HG02610 (cell line): Measurements from ENCODE around the gene BCKDHA.
"Not testable (repeated sequence)": the region's sequence is repeated elsewhere in the genome, so short reads cannot be mapped to it uniquely, and the experiment has no call there.

Experiments
- ATAC-seq: cut with Tn5 transposase; IDR thresholded peaks from one replicate; pipeline ENCODE4 v1.9.1; 2021; ENCODE audit warnings: mild to moderate bottlenecking, moderate library complexity; ENCODE audit not compliant: unreplicated experiment

The BCKDHA gene

GRCh38 chr19:41364524-41365391 is 32.9 kb upstream of the BCKDHA start:
- no peak for ATAC-seq

DNA sequence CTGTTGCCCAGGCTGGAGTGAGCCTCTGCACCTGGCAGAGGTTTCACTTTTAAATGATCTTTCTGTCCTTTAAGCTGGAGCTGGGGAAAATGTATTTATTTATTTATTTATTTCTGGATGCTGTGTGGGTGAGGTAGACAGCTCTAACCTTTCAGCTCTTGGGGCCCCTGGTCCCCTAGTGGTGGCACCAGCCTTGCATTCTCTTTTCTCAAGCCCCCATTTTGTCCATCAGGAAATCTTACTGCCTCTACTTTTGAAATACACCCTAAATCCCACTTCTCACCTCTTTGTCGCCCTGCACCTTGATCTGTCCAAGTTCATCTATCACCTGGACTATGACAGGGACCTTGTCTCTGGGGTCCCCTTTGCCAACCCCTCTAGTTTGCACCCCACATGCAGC is 31.5 kb upstream of the BCKDHA start:
- no peak for ATAC-seq

- ATAC-seq = no peak
Measured at GRCh38 chr19:41367848-41368301, 29.7 kb upstream of the BCKDHA start.

DNA sequence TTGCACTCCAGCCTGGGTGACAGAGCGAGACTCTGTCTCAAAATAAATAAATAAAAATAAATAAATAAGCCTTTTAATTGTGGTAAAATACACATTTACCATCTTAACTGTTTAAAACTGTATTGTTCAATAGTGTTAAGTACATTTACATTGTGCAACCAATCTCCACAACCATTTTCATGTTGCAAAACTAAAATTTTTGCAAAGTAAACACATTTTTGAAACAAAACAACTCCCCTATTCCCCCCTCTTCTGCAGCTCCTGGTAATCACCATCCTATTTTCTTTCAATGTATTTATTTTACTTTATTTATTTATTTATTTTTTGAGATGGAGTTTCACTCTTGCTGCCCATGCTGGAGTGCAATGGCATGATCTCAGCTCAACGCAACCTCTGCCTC is 27.8 kb upstream of the BCKDHA start:
- ATAC-seq = no peak

GRCh38 chr19:41371119-41371518 is 26.5 kb upstream of the BCKDHA start:
- not testable (repeated sequence) for ATAC-seq

DNA sequence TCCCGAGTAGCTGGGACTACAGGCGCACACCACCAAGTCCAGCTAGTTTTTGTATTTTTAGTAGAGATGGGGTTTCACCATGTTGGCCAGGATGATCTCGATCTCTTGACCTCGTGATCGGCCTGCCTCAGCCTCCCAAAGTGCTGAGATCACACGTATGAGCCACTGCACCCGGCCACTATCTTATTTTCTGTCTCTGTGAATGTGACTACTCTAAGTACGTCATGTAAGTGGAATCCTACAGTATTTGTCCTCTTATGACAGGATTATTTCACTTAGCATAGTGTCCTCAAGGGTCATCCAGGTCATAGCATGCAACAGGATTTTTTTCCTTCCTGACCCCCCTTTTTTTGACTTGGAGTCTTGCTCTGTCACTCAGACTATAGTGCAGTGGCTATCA is 26.1 kb upstream of the BCKDHA start:
- no peak for ATAC-seq

- no peak for ATAC-seq
Measured at GRCh38 chr19:41372501-41372900, 25.1 kb upstream of the BCKDHA start.

- no peak for ATAC-seq
Measured at GRCh38 chr19:41373993-41374392, 23.6 kb upstream of the BCKDHA start.

- ATAC-seq = no peak
Measured at GRCh38 chr19:41376241-41376997, 21.2 kb upstream of the BCKDHA start, which contains the start of gene TMEM91. Gene TMEM91, plus strand, starts transcription at chr19:41376533. Its CDS starts 1,777 bp downstream, at chr19:41378310.

GRCh38 chr19:41376998-41377365 is 20.6 kb upstream of the BCKDHA start:
- ATAC-seq = no peak

DNA sequence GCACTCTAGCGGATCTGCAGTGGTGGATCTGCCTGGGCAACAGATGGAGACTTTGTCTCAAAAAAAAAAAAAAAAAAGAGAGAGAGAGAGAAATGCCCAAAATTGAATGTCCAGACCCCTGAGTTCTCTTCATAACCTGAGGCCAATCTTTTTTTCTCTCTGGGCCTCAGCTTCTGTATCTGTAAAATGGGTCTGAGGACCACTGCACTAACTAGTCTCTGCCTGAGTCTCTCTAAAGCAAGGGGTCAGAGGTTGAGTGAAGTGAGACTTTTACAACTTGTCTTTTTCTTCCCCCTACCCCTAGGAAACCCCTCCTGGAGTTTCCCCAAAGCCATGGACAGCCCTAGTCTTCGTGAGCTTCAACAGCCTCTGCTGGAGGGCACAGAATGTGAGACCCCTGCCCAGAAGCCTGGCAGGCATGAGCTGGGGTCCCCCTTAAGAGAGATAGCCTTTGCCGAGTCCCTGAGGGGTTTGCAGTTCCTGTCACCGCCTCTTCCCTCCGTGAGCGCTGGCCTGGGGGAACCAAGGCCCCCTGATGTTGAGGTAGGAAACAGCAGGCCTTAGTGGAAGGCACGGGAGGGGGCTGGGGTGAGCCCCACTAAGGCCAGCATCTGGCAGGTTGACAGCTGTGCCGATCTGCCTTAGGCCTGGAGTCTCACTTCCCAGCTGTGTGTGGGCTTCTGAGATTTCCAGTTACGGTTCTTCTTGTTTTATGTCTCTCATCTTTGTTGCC is 19.5 kb upstream of the BCKDHA start:
- ATAC-seq = no peak

DNA sequence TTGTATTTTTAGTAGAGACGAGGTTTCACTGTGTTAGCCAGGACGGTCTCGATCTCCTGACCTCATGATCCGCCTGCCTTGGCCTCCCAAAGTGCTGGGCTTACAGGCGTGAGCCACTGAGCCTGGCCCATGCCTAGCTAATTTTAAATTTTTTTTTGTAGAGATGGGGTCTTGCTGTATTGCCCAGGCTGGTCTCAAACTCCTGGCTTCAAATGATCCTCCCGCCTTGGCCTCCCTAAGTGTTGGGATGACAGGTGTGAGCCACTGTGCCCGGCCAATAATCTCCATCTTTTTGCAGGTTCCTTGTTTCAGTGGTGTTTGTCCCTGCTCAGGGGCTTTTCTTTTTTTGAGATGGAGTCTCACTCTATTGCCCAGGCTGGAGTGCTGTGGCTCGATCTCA is 16.1 kb upstream of the BCKDHA start:
- not testable (repeated sequence) for ATAC-seq

GRCh38 chr19:41384351-41384750 is 13.3 kb upstream of the BCKDHA start:
- ATAC-seq = no peak

DNA sequence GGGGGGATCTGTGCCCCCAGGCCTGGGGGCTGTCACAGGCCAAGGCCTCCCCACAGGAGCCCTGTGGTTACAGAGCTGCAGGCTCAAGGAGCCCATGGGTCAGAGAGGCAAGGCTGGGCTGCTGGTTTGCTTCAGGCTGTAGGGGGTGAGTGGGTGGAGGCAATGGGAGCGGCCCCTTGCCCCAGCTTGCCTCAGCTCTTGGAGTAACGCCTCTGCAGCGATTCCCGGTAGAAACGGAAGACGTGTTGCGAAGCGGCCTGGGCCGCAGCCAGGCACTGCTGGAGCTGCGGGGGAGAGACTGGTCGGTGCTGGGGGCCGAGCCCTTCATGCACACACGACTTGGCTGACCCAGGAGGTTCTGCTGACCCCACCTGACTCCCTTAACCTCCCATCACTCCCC is 11.2 kb upstream of the BCKDHA start:
- no peak for ATAC-seq

DNA sequence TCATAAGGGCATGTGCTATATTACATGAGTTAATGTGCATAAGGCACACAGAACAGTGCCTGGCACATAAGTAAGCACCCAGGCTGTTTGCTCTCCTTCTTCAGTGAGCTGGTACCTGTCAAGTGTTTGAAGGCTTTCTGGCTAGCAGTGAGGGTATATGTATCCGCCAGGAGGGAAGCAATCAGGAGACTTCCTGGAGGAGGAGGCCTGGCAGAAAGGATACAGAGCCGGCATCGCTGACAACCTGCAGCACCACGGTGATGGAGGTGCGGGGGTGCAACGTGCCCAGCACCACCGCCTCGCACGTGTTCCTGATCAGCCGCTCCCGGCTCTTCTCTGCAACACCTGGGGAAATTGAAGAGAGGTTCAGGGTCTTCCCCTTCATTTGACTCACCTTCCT is 6.0 kb upstream of the BCKDHA start:
- no peak for ATAC-seq

- ATAC-seq = no peak
Measured at GRCh38 chr19:41392775-41393174, 4.8 kb upstream of the BCKDHA start.

- ATAC-seq = no peak
Measured at GRCh38 chr19:41395355-41395754, 2.3 kb upstream of the BCKDHA start.

DNA sequence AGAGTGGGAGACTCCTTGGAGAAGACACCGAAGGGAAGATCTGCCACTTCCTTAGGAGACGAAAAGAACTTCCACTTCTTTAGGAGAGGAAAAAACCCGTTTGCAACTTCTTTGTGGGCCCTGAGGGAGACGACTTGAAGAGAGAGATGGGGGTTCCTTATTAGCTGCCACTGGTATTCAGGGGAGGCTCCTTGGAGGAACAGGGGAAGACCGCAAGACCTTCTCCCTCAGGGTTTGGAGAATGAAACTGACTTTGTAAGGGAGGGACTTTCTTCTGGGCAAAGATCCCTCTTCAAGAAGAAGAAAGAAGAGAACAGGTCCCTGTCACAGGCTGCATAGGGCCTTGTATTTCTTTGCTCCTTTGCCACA is 416 bp downstream of the BCKDHA start:
- no peak for ATAC-seq

- no peak for ATAC-seq
Measured at GRCh38 chr19:41398598-41398997, 980 bp downstream of the BCKDHA start.

DNA sequence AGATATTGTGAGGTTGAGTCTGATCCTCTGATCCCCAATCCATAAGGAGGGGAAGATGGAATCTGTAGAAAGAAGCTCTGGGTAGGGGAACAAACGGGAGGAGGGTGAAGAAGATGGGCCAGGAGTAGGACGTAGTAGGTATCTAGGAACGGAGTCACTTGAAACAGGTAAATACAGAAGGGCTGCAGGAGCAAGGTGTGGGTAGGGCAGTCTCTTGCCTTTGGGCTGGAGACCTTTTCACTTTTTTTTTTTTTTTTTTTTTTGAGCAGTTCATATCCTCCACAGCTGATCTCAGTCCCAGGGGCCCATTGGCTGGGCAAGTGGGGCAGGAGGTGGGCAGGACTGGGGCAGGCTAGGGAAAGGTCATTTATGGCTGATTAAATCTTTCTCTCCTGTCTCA is 1.5 kb downstream of the BCKDHA start:
- ATAC-seq = no peak

DNA sequence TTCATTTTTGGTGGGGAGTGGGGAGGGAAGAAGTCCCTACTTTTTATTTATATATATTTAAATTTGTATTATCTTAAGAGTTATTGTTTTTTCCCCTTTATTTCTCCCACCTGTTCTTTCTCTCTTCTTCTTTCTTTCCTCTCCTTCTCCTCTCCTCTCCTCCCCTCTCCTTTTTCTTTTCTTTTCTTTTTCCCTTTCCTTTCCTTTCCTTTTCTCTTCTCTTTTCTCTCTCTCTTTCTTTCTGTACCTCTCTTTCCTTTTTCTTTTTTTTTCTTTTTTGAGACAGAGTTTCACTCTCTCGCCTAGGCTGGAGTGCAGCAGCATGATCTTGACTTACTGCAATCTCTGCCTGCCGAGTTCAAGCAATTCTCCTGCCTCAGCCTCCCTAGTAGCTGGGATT is 1.9 kb downstream of the BCKDHA start:
- ATAC-seq = no peak
